Astrocyte (in vitro differentiated cells and primary cell): ENCODE results near the gene MYO5B.

ENCODE experiments used
- EZH2 ChIP-seq: IDR thresholded peaks from 2 replicates; pipeline ENCODE4 v1.6.1; 2012; ENCODE audit warnings: mild to moderate bottlenecking, low read length, inconsistent platforms; ENCODE audit not compliant: insufficient read depth
- TF ChIP-seq, protein P1 (sequence below): IDR thresholded peaks from 2 replicates; pipeline ENCODE4 v1.5.1; 2011; ENCODE audit warnings: low read depth, mild to moderate bottlenecking, inconsistent platforms, low read length, moderate library complexity; ENCODE audit not compliant: insufficient read depth

- TF ChIP-seq, protein P1, sequence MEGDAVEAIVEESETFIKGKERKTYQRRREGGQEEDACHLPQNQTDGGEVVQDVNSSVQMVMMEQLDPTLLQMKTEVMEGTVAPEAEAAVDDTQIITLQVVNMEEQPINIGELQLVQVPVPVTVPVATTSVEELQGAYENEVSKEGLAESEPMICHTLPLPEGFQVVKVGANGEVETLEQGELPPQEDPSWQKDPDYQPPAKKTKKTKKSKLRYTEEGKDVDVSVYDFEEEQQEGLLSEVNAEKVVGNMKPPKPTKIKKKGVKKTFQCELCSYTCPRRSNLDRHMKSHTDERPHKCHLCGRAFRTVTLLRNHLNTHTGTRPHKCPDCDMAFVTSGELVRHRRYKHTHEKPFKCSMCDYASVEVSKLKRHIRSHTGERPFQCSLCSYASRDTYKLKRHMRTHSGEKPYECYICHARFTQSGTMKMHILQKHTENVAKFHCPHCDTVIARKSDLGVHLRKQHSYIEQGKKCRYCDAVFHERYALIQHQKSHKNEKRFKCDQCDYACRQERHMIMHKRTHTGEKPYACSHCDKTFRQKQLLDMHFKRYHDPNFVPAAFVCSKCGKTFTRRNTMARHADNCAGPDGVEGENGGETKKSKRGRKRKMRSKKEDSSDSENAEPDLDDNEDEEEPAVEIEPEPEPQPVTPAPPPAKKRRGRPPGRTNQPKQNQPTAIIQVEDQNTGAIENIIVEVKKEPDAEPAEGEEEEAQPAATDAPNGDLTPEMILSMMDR: no peak
- no peak for TF ChIP-seq EZH2
Observed at GRCh38 chr18:50195689-50196088, 742 bp upstream of the MYO5B start.
